Spleen (tissue), 7 donors: ENCODE measurements around the gene AMN.

ENCODE experiments used
- POLR2A ChIP-seq, 3 donors: fragments of 450-650 bp; IDR thresholded peaks; one replicate each; pipeline ENCODE4 v1.5.1; 2017; ENCODE audit warnings: antibody characterized with exemption in 3 of 3, mild to moderate bottlenecking in 1 of 3
- POLR2AphosphoS5 ChIP-seq, 3 donors: sonication (generic); formaldehyde crosslinking; IDR thresholded peaks; one replicate each; pipeline ENCODE4 v1.5.1; 2017; ENCODE audit warnings: antibody characterized with exemption in 3 of 3
- TF ChIP-seq, protein P1 (sequence below), 11 experiments: fragments of 200-600 bp in 7 of 11; fragments of 450-650 bp in 4 of 11; sonication (generic) in 4 of 11; IDR thresholded peaks in 8 of 11; conservative IDR thresholded peaks in 3 of 11; 1 replicate in 7 of 11; 2 replicates in 4 of 11; pipeline versions ENCODE4 v1.4.0 to v1.8.0; 2016 to 2021; ENCODE audit warnings: antibody characterized with exemption in 11 of 11, inconsistent platforms in 4 of 11, mild to moderate bottlenecking in 1 of 11
- donor health status: DM: no; HTN: no; CAD: no; lungs with moderate emphysema.
- donor health status: DM: no; HTN: no; CAD: no.
- donor health status: DM: no; HTN: no; CAD: no.

DNA sequence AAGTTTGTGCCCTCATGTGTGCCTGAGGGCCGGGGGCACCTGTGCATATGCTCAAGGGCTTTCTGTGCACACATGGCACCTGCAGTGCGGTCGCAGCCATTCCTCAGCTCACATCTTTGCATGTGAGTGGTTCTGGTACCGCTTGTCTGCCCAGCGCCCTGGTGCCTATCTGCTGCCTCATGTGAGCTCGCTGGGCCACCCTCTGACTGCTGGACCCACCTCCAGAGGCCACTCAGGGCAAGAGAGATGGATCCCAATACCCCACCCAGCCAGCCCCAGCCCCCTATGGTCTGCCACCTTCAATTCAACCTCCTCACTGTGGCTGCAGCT is 5.4 kb upstream of the AMN start:
- TF ChIP-seq, protein P1, sequence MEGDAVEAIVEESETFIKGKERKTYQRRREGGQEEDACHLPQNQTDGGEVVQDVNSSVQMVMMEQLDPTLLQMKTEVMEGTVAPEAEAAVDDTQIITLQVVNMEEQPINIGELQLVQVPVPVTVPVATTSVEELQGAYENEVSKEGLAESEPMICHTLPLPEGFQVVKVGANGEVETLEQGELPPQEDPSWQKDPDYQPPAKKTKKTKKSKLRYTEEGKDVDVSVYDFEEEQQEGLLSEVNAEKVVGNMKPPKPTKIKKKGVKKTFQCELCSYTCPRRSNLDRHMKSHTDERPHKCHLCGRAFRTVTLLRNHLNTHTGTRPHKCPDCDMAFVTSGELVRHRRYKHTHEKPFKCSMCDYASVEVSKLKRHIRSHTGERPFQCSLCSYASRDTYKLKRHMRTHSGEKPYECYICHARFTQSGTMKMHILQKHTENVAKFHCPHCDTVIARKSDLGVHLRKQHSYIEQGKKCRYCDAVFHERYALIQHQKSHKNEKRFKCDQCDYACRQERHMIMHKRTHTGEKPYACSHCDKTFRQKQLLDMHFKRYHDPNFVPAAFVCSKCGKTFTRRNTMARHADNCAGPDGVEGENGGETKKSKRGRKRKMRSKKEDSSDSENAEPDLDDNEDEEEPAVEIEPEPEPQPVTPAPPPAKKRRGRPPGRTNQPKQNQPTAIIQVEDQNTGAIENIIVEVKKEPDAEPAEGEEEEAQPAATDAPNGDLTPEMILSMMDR (IDR thresholded peaks at IDR 0.05 in 8 of 11, conservative IDR thresholded peaks at IDR 0.05 in 3 of 11): no peak
- TF ChIP-seq POLR2A (IDR thresholded peaks at IDR 0.05) (no peak), POLR2AphosphoS5 (IDR thresholded peaks at IDR 0.05) (peak; percentile 45 to 70 (median 59))
